Cardiac fibroblast (primary cell): ENCODE data around the gene NF2.

Source experiments
- DNase-seq, 2 donors: peaks; one replicate each; pipeline versions ENCODE4 v3.0.0 to v3.0.0-alpha.2; 2010; ENCODE audit warnings: low read depth in 2 of 2
- H3K4me3 ChIP-seq, 2 donors: replicated peaks in 1 of 2; 1 replicate in 1 of 2; 2 replicates in 1 of 2; pipeline ENCODE4 v1.5.1; 2011; ENCODE audit warnings: low read depth in 2 of 2, low read length in 2 of 2, mild to moderate bottlenecking in 2 of 2, moderate library complexity in 1 of 2
- TF ChIP-seq, protein P1 (sequence below): IDR thresholded peaks from one replicate; pipeline ENCODE4 v1.5.1; 2011; ENCODE audit warnings: low read depth, mild to moderate bottlenecking, low read length, inconsistent platforms

NF2 gene

DNA sequence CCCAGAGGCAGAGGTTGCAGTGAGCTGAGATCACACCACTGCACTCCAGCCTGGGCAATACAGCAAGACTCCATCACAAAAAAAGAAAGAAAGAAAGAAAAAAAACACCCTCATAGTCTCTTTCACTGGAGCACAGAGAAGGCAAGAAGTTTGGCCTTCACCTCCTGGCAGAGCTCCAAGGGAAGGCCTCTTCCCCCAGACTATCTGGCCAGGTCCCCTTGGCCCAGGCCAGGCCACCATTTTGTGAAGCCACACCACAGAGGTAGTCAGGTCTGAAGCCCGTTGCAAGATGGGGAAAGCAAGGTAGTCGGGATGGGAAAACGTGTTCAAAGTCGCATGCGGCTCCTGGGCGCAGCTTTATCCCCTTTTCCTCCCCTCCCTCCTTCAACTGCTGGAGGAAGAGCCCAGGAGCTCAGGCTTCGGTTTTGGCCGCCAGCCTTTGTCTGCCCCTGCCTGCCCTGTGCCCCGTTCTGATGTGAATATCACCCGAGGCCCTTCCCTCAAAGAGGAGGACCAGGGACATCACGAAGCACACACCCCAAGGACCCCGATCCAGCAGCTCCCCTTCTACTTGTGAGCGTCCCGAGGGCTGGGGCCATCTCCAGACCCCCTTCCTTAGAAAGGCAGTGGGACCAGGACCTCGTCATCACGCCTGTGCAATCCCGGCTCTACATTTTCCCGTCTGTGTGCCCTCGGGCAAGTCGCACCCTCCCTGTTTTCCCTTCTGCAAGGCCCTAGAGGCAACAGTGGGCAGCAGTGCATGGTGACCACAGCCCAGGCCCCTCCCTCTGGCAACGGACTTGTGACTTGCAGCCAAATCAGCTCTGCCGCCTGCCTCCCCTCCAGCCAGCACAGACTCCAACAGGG, 134.1 kb downstream of the NF2 start:
- peak in 1 of 2 donors; percentile 8 for DNase-seq
- TF ChIP-seq, protein P1, sequence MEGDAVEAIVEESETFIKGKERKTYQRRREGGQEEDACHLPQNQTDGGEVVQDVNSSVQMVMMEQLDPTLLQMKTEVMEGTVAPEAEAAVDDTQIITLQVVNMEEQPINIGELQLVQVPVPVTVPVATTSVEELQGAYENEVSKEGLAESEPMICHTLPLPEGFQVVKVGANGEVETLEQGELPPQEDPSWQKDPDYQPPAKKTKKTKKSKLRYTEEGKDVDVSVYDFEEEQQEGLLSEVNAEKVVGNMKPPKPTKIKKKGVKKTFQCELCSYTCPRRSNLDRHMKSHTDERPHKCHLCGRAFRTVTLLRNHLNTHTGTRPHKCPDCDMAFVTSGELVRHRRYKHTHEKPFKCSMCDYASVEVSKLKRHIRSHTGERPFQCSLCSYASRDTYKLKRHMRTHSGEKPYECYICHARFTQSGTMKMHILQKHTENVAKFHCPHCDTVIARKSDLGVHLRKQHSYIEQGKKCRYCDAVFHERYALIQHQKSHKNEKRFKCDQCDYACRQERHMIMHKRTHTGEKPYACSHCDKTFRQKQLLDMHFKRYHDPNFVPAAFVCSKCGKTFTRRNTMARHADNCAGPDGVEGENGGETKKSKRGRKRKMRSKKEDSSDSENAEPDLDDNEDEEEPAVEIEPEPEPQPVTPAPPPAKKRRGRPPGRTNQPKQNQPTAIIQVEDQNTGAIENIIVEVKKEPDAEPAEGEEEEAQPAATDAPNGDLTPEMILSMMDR, result no peak
- no peak overlapping the region for H3K4me3 ChIP-seq

DNA sequence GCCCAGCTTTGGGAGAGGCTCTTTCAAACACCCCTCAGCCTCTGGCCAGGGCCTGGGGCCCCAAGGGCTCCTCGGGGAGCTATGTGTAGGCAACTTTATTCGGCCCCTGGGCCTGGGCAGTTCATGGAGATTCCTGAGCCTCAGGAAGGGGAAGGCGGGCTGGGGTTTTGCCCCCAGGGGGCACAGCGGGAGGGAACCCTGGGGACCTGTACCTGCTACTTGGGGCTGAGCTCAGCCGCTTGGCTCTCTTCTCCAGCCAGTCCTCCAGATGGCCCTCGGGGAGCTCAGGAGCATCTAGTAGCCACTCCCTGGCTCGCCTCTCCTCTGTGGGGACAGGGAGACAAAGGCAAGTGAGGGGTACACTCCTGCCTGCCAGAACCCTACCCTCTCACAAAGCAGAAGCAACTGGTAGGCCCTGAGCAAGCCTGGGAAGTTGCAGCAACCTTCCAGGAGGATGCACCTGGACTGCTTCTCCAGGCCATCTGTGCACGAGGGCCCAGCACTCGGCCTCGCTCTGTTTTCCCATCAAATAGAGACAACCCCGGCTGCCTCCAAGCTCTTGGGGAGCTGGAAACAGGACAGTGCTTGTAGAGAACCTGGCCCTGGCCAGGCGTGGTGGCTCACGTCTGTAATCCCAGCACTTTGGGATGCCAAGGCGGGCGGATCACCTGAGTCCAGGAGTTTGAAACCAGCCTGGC, 134.8 kb downstream of the NF2 start:
- no peak for DNase-seq
- no peak overlapping the region for H3K4me3 ChIP-seq
- TF ChIP-seq, protein P1, result no peak

DNA sequence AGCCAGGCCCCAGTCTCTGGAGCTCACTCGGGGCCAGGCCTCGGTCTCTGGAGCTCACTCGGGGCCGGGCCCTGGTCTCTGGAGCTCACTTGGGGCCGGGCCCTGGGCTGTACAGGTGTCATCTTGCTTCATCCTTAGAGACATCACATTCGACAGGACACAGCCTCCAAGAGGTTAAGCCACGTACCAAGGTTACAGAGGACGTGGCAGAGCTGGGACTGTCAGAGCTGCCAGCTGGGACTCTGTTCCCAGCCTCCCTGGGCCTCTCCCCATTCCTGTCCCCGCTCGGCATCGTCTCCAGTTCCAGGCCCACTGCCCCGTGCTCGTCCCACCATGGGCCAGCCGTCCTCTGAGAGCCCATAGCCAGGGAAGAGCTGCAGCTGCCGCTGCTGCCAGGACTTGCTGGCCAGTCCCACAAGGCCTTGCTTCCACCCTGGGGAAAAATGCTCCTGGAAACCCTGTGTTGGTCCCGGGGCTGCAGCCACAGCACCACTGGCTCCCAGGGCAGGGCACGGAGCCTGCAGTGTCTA, 136.0 kb downstream of the NF2 start:
- H3K4me3 ChIP-seq, result no peak overlapping the region
- TF ChIP-seq, protein P1, result no peak
- DNase-seq, result no peak

DNA sequence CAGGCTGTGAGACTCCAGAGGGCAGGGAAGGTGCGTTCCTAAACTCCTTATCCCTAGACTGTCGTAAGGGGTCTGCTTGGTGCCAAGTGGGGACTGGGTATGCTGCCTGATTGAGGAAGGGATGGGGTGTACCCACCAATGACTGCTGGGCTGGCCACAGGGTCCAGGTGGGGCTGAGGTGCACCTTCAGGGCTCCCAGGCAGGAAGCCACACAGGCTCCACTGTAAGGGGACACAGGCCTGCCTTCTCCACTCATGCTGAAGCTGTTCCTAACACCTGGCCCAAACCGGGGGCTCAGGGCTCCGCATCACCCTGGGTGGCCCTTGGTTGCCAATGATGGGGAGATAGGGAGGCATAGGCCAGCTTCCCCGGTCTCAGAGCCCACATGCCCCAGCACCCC, 136.8 kb downstream of the NF2 start:
- H3K4me3 ChIP-seq, result no peak overlapping the region
- DNase-seq, result no peak
- TF ChIP-seq, protein P1, result no peak

DNA sequence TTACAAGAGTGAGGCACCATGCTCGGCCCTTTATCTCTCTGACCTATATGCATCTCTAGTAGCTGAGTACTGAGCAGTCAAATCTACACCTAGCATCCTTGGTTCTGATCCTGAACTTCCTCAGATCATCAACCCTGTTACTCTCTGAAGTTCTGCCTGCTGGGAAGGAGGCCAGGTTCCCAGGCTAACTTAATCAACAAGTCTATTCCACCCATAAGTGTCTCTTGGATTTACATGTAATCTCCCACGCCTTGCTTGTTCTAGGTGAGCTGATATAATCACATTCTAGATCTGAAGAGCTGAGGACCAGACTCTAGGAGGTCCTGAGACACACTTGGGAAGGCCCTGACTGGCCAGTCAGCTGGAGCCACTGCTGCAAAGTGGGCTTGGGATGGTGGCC, 138.5 kb downstream of the NF2 start:
- no peak overlapping the region for H3K4me3 ChIP-seq
- TF ChIP-seq, protein P1, result no peak
- DNase-seq, result no peak

DNA sequence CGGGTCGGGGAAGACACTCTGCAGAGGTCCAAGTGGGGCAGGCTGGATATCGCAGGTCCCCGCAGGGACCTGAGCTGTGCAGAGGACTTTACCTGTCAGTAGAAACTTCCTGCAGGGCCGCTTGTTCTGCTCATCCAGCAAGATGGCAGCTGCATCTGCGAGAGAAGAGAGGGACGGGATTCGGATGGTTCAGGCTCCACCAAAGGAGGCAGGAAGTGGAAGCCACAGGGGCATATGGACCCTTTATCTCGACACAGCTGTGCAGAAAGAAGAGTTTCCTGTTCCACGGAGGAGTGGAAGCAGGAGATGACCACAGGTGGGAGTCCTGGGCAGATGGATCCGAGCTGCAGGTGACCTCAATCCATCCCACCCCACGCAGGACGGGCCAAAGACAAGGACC, 138.9 kb downstream of the NF2 start:
- TF ChIP-seq, protein P1, result no peak
- no peak for DNase-seq

More for the DNA sequence above, 138.9 kb downstream of the NF2 start:
- no peak overlapping the region for H3K4me3 ChIP-seq
